PFSK-1 (cell line): ENCODE results near the gene STX3.

ENCODE experiments used
- FOXP2 ChIP-seq: optimal IDR thresholded peaks from 2 replicates; pipeline ENCODE3; 2011; ENCODE audit warnings: borderline replicate concordance, control low read depth, inconsistent platforms; ENCODE audit not compliant: insufficient read depth; ENCODE audit errors: extremely low read length, extremely low read depth
- POLR2AphosphoS5 ChIP-seq: IDR thresholded peaks from 2 replicates; pipeline ENCODE4 v1.6.1; 2012; ENCODE audit warnings: low read depth, mild to moderate bottlenecking, control low read depth, low read length, moderate library complexity
- SIN3A ChIP-seq: IDR thresholded peaks from 2 replicates; pipeline ENCODE4 v1.6.1; 2012; ENCODE audit warnings: mild to moderate bottlenecking, low read length, moderate library complexity, borderline replicate concordance; ENCODE audit not compliant: insufficient read depth
- TAF1 ChIP-seq: IDR thresholded peaks from 2 replicates; pipeline ENCODE4 v1.6.1; 2012; ENCODE audit warnings: low read length, control low read depth, borderline replicate concordance; ENCODE audit not compliant: insufficient read depth
- TF ChIP-seq, protein P1 (sequence below), 2 experiments: IDR thresholded peaks; 2 replicates each; pipeline versions ENCODE4 v1.6.1 to v1.8.0; 2011 to 2012; ENCODE audit warnings: low read depth in 2 of 2, low read length in 2 of 2, control low read depth in 1 of 2, inconsistent platforms in 1 of 2, mild to moderate bottlenecking in 1 of 2, moderate library complexity in 1 of 2; ENCODE audit not compliant: insufficient read depth in 1 of 2

STX3 gene

GRCh38 chr11:59794417-59794816 lies 39.2 kb downstream of the STX3 start:
- TF ChIP-seq POLR2AphosphoS5 (no peak), SIN3A (no peak), FOXP2 (no peak), TAF1 (no peak)
- TF ChIP-seq, protein P1, sequence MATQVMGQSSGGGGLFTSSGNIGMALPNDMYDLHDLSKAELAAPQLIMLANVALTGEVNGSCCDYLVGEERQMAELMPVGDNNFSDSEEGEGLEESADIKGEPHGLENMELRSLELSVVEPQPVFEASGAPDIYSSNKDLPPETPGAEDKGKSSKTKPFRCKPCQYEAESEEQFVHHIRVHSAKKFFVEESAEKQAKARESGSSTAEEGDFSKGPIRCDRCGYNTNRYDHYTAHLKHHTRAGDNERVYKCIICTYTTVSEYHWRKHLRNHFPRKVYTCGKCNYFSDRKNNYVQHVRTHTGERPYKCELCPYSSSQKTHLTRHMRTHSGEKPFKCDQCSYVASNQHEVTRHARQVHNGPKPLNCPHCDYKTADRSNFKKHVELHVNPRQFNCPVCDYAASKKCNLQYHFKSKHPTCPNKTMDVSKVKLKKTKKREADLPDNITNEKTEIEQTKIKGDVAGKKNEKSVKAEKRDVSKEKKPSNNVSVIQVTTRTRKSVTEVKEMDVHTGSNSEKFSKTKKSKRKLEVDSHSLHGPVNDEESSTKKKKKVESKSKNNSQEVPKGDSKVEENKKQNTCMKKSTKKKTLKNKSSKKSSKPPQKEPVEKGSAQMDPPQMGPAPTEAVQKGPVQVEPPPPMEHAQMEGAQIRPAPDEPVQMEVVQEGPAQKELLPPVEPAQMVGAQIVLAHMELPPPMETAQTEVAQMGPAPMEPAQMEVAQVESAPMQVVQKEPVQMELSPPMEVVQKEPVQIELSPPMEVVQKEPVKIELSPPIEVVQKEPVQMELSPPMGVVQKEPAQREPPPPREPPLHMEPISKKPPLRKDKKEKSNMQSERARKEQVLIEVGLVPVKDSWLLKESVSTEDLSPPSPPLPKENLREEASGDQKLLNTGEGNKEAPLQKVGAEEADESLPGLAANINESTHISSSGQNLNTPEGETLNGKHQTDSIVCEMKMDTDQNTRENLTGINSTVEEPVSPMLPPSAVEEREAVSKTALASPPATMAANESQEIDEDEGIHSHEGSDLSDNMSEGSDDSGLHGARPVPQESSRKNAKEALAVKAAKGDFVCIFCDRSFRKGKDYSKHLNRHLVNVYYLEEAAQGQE (IDR thresholded peaks at IDR 0.05; ENCODE audit: insufficient read depth in 1 of 2, low read depth in 2 of 2, low read length in 2 of 2) = no peak

GRCh38 chr11:59800390-59801025 lies 45.3 kb downstream of the STX3 start:
- TF ChIP-seq FOXP2 (no peak), SIN3A (no peak), POLR2AphosphoS5 (no peak), TAF1 (no peak)
- TF ChIP-seq, protein P1 (IDR thresholded peaks at IDR 0.05; ENCODE audit: insufficient read depth in 1 of 2, low read depth in 2 of 2, low read length in 2 of 2) = no peak

- TF ChIP-seq SIN3A (no peak), TAF1 (no peak), FOXP2 (no peak), POLR2AphosphoS5 (no peak)
- TF ChIP-seq, protein P1 (IDR thresholded peaks at IDR 0.05; ENCODE audit: insufficient read depth in 1 of 2, low read depth in 2 of 2, low read length in 2 of 2) = no peak
Observed at GRCh38 chr11:59801160-59801706, 46.1 kb downstream of the STX3 start.

DNA sequence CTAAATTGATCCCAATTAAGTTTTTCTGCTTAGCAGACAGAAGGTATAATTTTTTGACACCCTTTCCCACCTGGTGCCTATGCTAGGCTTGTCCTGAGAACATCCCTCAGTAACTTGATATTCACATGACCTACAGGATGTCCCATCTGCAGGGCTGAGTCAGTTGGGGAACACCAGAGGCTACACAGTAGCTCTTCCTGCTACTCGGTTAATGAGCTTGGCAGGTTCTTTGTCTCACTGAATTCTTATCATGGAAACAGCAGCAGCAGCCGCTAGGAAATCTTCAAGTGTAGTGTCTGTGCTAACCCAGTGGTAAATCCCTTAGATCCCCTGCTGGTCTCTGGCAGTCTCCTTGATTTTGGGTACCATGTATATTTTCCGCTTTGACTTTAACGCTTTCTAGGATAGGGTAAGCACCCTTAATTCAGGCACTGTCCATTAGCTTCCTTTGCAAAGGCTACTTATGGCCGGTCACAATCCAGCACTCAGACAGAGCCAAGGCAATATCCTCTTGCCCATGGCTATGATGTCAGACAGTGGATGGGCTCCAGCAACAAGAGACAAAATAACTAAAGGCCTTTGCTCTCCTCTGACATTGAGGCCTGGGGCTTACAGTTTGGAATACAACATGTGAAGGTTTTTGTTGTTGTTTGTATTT lies 46.9 kb downstream of the STX3 start:
- TF ChIP-seq, protein P1 (IDR thresholded peaks at IDR 0.05; ENCODE audit: insufficient read depth in 1 of 2, low read depth in 2 of 2, low read length in 2 of 2) = no peak
- TF ChIP-seq POLR2AphosphoS5 (no peak), FOXP2 (no peak), TAF1 (no peak), SIN3A (no peak)

GRCh38 chr11:59802639-59803176 lies 47.5 kb downstream of the STX3 start:
- TF ChIP-seq POLR2AphosphoS5 (no peak), FOXP2 (no peak), SIN3A (no peak)
